ENCODE results near the gene BRD3.

Gene BRD3

GRCh38 chr9:134058716-134059115, 9.1 kb downstream of the BRD3 start:
- peaks cover 30 to 84% of the 10 kb centered on the region in 2 donors for H3K4me1 ChIP-seq (ENCODE audit: control insufficient read depth in 1 of 2, insufficient read depth in 2 of 2, low read length in 2 of 2)

GRCh38 chr9:134057751-134058701, 9.8 kb downstream of the BRD3 start:
- peaks cover under 1 to 1% of the 10 kb centered on the region in 2 donors for H3K36me3 ChIP-seq (ENCODE audit: control insufficient read depth in 1 of 2, insufficient read depth in 2 of 2, low read length in 2 of 2)
- H3K4me3 ChIP-seq (ENCODE audit: low read depth in 1 of 2, low read length in 2 of 2) = no peak overlapping the region
- H3K27ac ChIP-seq (ENCODE audit: low read length) = no peak overlapping the region
- peaks cover 30 to 77% of the 10 kb centered on the region in 2 donors for H3K4me1 ChIP-seq (ENCODE audit: control insufficient read depth in 1 of 2, insufficient read depth in 2 of 2, low read length in 2 of 2)
- H3K27me3 ChIP-seq (ENCODE audit: low read depth, low read length) = no peaks in the 10 kb centered on the region
- no peaks in the 10 kb centered on the region for H3K9me3 ChIP-seq (ENCODE audit: control insufficient read depth in 1 of 2, low read length in 2 of 2)

More at GRCh38 chr9:134058716-134059115, 9.1 kb downstream of the BRD3 start:
- Histone ChIP-seq H3K4me3 (ENCODE audit: low read depth in 1 of 2, low read length in 2 of 2) (no peak overlapping the region), H3K27me3 (ENCODE audit: low read depth, low read length) (no peaks in the 10 kb centered on the region), H3K9me3 (ENCODE audit: control insufficient read depth in 1 of 2, low read length in 2 of 2) (no peaks in the 10 kb centered on the region), H3K27ac (ENCODE audit: low read length) (no peak overlapping the region), H3K36me3 (ENCODE audit: control insufficient read depth in 1 of 2, insufficient read depth in 2 of 2, low read length in 2 of 2) (no peaks in the 10 kb centered on the region)

- peaks cover 30 to 70% of the 10 kb centered on the region in 2 donors for H3K4me1 ChIP-seq (ENCODE audit: control insufficient read depth in 1 of 2, insufficient read depth in 2 of 2, low read length in 2 of 2)
- peaks cover 7 to 9% of the 10 kb centered on the region in 2 donors for H3K36me3 ChIP-seq (ENCODE audit: control insufficient read depth in 1 of 2, insufficient read depth in 2 of 2, low read length in 2 of 2)
- no peak overlapping the region for H3K27ac ChIP-seq (ENCODE audit: low read length)
Measured at GRCh38 chr9:134057307-134057657, 10.5 kb downstream of the BRD3 start.

GRCh38 chr9:134056483-134057306, 11.1 kb downstream of the BRD3 start:
- H3K4me3 ChIP-seq (ENCODE audit: low read depth in 1 of 2, low read length in 2 of 2) = no peak overlapping the region
- no peak overlapping the region for H3K27ac ChIP-seq (ENCODE audit: low read length)
- H3K4me1 ChIP-seq (ENCODE audit: control insufficient read depth in 1 of 2, insufficient read depth in 2 of 2, low read length in 2 of 2) = peaks cover 30 to 64% of the 10 kb centered on the region in 2 donors
- H3K27me3 ChIP-seq (ENCODE audit: low read depth, low read length) = no peaks in the 10 kb centered on the region
- peaks cover 7 to 13% of the 10 kb centered on the region in 2 donors for H3K36me3 ChIP-seq (ENCODE audit: control insufficient read depth in 1 of 2, insufficient read depth in 2 of 2, low read length in 2 of 2)
- H3K9me3 ChIP-seq (ENCODE audit: control insufficient read depth in 1 of 2, low read length in 2 of 2) = no peaks in the 10 kb centered on the region

More at GRCh38 chr9:134057307-134057657, 10.5 kb downstream of the BRD3 start:
- Histone ChIP-seq H3K9me3 (ENCODE audit: control insufficient read depth in 1 of 2, low read length in 2 of 2) (no peaks in the 10 kb centered on the region), H3K27me3 (ENCODE audit: low read depth, low read length) (no peaks in the 10 kb centered on the region), H3K4me3 (ENCODE audit: low read depth in 1 of 2, low read length in 2 of 2) (no peak overlapping the region)

GRCh38 chr9:134055981-134056461, 11.8 kb downstream of the BRD3 start:
- Histone ChIP-seq H3K27me3 (ENCODE audit: low read depth, low read length) (no peaks in the 10 kb centered on the region), H3K9me3 (ENCODE audit: control insufficient read depth in 1 of 2, low read length in 2 of 2) (no peaks in the 10 kb centered on the region), H3K4me1 (ENCODE audit: control insufficient read depth in 1 of 2, insufficient read depth in 2 of 2, low read length in 2 of 2) (peaks cover 25 to 57% of the 10 kb centered on the region in 2 donors), H3K4me3 (ENCODE audit: low read depth in 1 of 2, low read length in 2 of 2) (peak overlapping the region in 1 of 2 donors; percentile 34), H3K27ac (ENCODE audit: low read length) (no peak overlapping the region), H3K36me3 (ENCODE audit: control insufficient read depth in 1 of 2, insufficient read depth in 2 of 2, low read length in 2 of 2) (peaks cover 12 to 18% of the 10 kb centered on the region in 2 donors)

- Histone ChIP-seq H3K4me3 (ENCODE audit: low read depth in 1 of 2, low read length in 2 of 2) (no peak overlapping the region), H3K4me1 (ENCODE audit: control insufficient read depth in 1 of 2, insufficient read depth in 2 of 2, low read length in 2 of 2) (peaks cover 21 to 50% of the 10 kb centered on the region in 2 donors), H3K27me3 (ENCODE audit: low read depth, low read length) (no peaks in the 10 kb centered on the region), H3K9me3 (ENCODE audit: control insufficient read depth in 1 of 2, low read length in 2 of 2) (no peaks in the 10 kb centered on the region), H3K27ac (ENCODE audit: low read length) (no peak overlapping the region), H3K36me3 (ENCODE audit: control insufficient read depth in 1 of 2, insufficient read depth in 2 of 2, low read length in 2 of 2) (peaks cover 18 to 27% of the 10 kb centered on the region in 2 donors)
Measured at GRCh38 chr9:134054891-134055811, 12.7 kb downstream of the BRD3 start.

- no peaks in the 10 kb centered on the region for H3K9me3 ChIP-seq (ENCODE audit: control insufficient read depth in 1 of 2, low read length in 2 of 2)
- H3K4me3 ChIP-seq (ENCODE audit: low read depth in 1 of 2, low read length in 2 of 2) = no peak overlapping the region
- no peaks in the 10 kb centered on the region for H3K27me3 ChIP-seq (ENCODE audit: low read depth, low read length)
- no peak overlapping the region for H3K27ac ChIP-seq (ENCODE audit: low read length)
- peaks cover 19 to 41% of the 10 kb centered on the region in 2 donors for H3K4me1 ChIP-seq (ENCODE audit: control insufficient read depth in 1 of 2, insufficient read depth in 2 of 2, low read length in 2 of 2)
- peaks cover 24 to 37% of the 10 kb centered on the region in 2 donors for H3K36me3 ChIP-seq (ENCODE audit: control insufficient read depth in 1 of 2, insufficient read depth in 2 of 2, low read length in 2 of 2)
Measured at GRCh38 chr9:134053941-134054761, 13.7 kb downstream of the BRD3 start.

- Histone ChIP-seq H3K4me3 (ENCODE audit: low read depth in 1 of 2, low read length in 2 of 2) (no peak overlapping the region), H3K36me3 (ENCODE audit: control insufficient read depth in 1 of 2, insufficient read depth in 2 of 2, low read length in 2 of 2) (peaks cover 24 to 44% of the 10 kb centered on the region in 2 donors), H3K4me1 (ENCODE audit: control insufficient read depth in 1 of 2, insufficient read depth in 2 of 2, low read length in 2 of 2) (peaks cover 15 to 34% of the 10 kb centered on the region in 2 donors), H3K27me3 (ENCODE audit: low read depth, low read length) (no peaks in the 10 kb centered on the region), H3K27ac (ENCODE audit: low read length) (no peak overlapping the region), H3K9me3 (ENCODE audit: control insufficient read depth in 1 of 2, low read length in 2 of 2) (no peaks in the 10 kb centered on the region)
Measured at GRCh38 chr9:134053401-134053871, 14.4 kb downstream of the BRD3 start.

- no peaks in the 10 kb centered on the region for H3K9me3 ChIP-seq (ENCODE audit: control insufficient read depth in 1 of 2, low read length in 2 of 2)
- H3K4me3 ChIP-seq (ENCODE audit: low read depth in 1 of 2, low read length in 2 of 2) = no peak overlapping the region
- peaks cover 15 to 29% of the 10 kb centered on the region in 2 donors for H3K4me1 ChIP-seq (ENCODE audit: control insufficient read depth in 1 of 2, insufficient read depth in 2 of 2, low read length in 2 of 2)
- no peak overlapping the region for H3K27ac ChIP-seq (ENCODE audit: low read length)
- H3K36me3 ChIP-seq (ENCODE audit: control insufficient read depth in 1 of 2, insufficient read depth in 2 of 2, low read length in 2 of 2) = peaks cover 27 to 49% of the 10 kb centered on the region in 2 donors
- no peaks in the 10 kb centered on the region for H3K27me3 ChIP-seq (ENCODE audit: low read depth, low read length)
Measured at GRCh38 chr9:134052941-134053340, 14.9 kb downstream of the BRD3 start.

GRCh38 chr9:134052491-134052890, 15.3 kb downstream of the BRD3 start:
- no peak overlapping the region for H3K27ac ChIP-seq (ENCODE audit: low read length)
- peaks cover 15 to 27% of the 10 kb centered on the region in 2 donors for H3K4me1 ChIP-seq (ENCODE audit: control insufficient read depth in 1 of 2, insufficient read depth in 2 of 2, low read length in 2 of 2)
- no peak overlapping the region for H3K4me3 ChIP-seq (ENCODE audit: low read depth in 1 of 2, low read length in 2 of 2)
- H3K9me3 ChIP-seq (ENCODE audit: control insufficient read depth in 1 of 2, low read length in 2 of 2) = no peaks in the 10 kb centered on the region
- H3K36me3 ChIP-seq (ENCODE audit: control insufficient read depth in 1 of 2, insufficient read depth in 2 of 2, low read length in 2 of 2) = peaks cover 27 to 54% of the 10 kb centered on the region in 2 donors
- H3K27me3 ChIP-seq (ENCODE audit: low read depth, low read length) = no peaks in the 10 kb centered on the region

Data from muscle layer of duodenum (tissue), 2 donors.